MM.1S (cell line): Measurements from ENCODE around the gene BTD.

Experiments used
- EZH2 ChIP-seq: fragments of 300-600 bp; sonication (generic); optimal IDR thresholded peaks from 2 replicates; pipeline ENCODE3; 2017; ENCODE audit warnings: low read depth, mild to moderate bottlenecking, antibody characterized with exemption, low read length, mixed read lengths
- TF ChIP-seq, protein P1 (sequence below): fragments of 300-600 bp; sonication (generic); IDR thresholded peaks from 2 replicates; pipeline ENCODE4 v1.5.1; 2016; ENCODE audit warnings: antibody characterized with exemption, low read length, mixed read lengths

DNA sequence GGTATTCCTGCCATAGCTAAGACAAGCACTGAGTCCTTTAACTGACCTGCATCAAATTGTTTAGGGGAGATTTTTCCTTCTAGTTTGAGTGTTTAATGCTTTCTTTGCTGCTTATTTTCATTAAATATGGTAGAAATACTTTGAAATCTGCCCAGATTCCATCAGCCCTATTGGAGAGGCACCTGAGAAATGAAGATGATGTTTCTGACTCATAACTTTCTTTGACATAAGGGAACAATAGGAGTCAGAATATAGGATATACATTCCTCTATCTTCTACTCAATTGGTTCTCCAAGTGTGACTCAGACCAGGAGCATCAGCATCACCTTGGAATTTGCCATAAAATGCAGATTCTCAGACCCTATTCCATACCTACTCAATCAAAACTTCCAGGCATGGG lies 27.4 kb downstream of the BTD start:
- TF ChIP-seq, protein P1, sequence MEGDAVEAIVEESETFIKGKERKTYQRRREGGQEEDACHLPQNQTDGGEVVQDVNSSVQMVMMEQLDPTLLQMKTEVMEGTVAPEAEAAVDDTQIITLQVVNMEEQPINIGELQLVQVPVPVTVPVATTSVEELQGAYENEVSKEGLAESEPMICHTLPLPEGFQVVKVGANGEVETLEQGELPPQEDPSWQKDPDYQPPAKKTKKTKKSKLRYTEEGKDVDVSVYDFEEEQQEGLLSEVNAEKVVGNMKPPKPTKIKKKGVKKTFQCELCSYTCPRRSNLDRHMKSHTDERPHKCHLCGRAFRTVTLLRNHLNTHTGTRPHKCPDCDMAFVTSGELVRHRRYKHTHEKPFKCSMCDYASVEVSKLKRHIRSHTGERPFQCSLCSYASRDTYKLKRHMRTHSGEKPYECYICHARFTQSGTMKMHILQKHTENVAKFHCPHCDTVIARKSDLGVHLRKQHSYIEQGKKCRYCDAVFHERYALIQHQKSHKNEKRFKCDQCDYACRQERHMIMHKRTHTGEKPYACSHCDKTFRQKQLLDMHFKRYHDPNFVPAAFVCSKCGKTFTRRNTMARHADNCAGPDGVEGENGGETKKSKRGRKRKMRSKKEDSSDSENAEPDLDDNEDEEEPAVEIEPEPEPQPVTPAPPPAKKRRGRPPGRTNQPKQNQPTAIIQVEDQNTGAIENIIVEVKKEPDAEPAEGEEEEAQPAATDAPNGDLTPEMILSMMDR: no peak
- TF ChIP-seq EZH2: no peak
